Smooth muscle cell (in vitro differentiated cells): ENCODE measurements around the gene TSSK1B. TPM values are rescaled to one million over a fixed set of nuclear protein-coding genes. Genes with fewer than 3 reads are reported as not detected.

Experiments
- DNase-seq: peaks from one replicate; lab custom pipeline; 2025; ENCODE audit not compliant: unreplicated experiment; lab: John Stamatoyannopoulos, UW
- H2AFZ ChIP-seq: fragments of 200-600 bp; sonication (generic); 2 replicates; pipeline ENCODE4 v1.6.0; 2016; ENCODE audit warnings: antibody characterized with exemption, low read depth, mild to moderate bottlenecking
- H3F3A ChIP-seq: fragments of 200-600 bp; sonication (generic); 2 replicates; pipeline ENCODE4 v1.6.0; 2017; ENCODE audit warnings: antibody characterized with exemption, low read depth
- H3K27ac ChIP-seq: fragments of 200-600 bp; sonication (generic); 2 replicates; pipeline ENCODE4 v1.5.1; 2016; ENCODE audit warnings: low read depth, mild to moderate bottlenecking
- H3K27me3 ChIP-seq: fragments of 200-600 bp; sonication (generic); 2 replicates; pipeline ENCODE4 v1.6.1; 2016; ENCODE audit warnings: low read depth, mild to moderate bottlenecking
- H3K36me3 ChIP-seq: fragments of 200-600 bp; sonication (generic); 2 replicates; pipeline ENCODE4 v1.5.1; 2016; ENCODE audit warnings: low read depth
- H3K4me1 ChIP-seq: fragments of 200-600 bp; sonication (generic); 2 replicates; pipeline ENCODE4 v1.5.1; 2016; ENCODE audit warnings: low read depth
- H3K4me2 ChIP-seq: fragments of 200-600 bp; sonication (generic); 2 replicates; pipeline ENCODE4 v1.6.0; 2016; ENCODE audit warnings: mild to moderate bottlenecking
- H3K4me3 ChIP-seq: fragments of 200-600 bp; sonication (generic); 2 replicates; pipeline ENCODE4 v1.5.1; 2016; ENCODE audit warnings: mild to moderate bottlenecking
- H3K79me2 ChIP-seq: fragments of 200-600 bp; sonication (generic); 2 replicates; pipeline ENCODE4 v1.6.0; 2016; ENCODE audit warnings: low read depth, mild to moderate bottlenecking
- H3K9ac ChIP-seq: fragments of 200-600 bp; sonication (generic); 2 replicates; pipeline ENCODE4 v1.6.0; 2016; ENCODE audit warnings: low read depth
- H3K9me3 ChIP-seq: fragments of 200-600 bp; sonication (generic); replicated peaks from 2 replicates; pipeline ENCODE4 v1.5.1; 2016; ENCODE audit warnings: low read depth
- H4K20me1 ChIP-seq: fragments of 200-600 bp; sonication (generic); 2 replicates; pipeline ENCODE4 v1.6.0; 2016; ENCODE audit warnings: low read depth
- WGBS: methylation state at CpG from one replicate; pipeline ENCODE4 v1.1.7; 2016; ENCODE audit warnings: low lambda C conversion rate; 5-methylcytosine and 5-hydroxymethylcytosine counted together
- polyA plus RNA-seq: library from polyadenylated mRNA; unstranded; fragments of >200 nt; fragmentation: Nextera tagmentation; extraction: Ambion mirVana; gene quantifications from 2 replicates; pipeline ENCODE4 v1.2.1, GENCODE V29; 2016
- total RNA-seq: library from RNA; depleted of rRNA; stranded (reverse); fragments of >200 nt; gene quantifications from 2 replicates; pipeline ENCODE4 v1.2.3, GENCODE V29; 2014
- TF ChIP-seq, protein P1 (sequence below): fragments of 200-600 bp; sonication (generic); IDR thresholded peaks from 2 replicates; pipeline ENCODE4 v1.5.1; 2017; ENCODE audit warnings: borderline replicate concordance, mild to moderate bottlenecking, antibody characterized with exemption; ENCODE audit not compliant: insufficient read depth, poor library complexity, severe bottlenecking

TSSK1B gene
- total and polyA plus RNA-seq, 2 experiments from 2014 or later: 0.22 TPM; not detected in 1

DNA sequence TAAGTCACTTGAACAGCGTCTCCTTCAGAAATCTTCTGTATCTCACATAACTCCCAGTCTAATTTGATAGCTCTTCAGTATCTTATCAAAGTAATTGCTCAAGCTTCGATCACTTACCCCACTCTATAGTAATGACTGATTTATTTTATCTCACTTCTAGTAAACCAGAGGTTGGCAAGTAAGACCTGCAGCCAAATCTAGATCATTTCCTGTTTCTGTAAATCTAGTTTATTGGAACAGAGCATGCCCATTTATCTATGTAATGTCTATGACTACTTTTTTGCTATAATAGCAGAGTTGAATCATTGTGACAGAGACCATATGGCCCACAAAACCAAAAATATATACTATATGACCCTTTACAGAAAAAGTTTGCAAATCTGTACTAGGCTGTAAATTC, 40.1 kb downstream of the TSSK1B start:
- H3K4me3 ChIP-seq: no peak overlapping the region
- TF ChIP-seq, protein P1, sequence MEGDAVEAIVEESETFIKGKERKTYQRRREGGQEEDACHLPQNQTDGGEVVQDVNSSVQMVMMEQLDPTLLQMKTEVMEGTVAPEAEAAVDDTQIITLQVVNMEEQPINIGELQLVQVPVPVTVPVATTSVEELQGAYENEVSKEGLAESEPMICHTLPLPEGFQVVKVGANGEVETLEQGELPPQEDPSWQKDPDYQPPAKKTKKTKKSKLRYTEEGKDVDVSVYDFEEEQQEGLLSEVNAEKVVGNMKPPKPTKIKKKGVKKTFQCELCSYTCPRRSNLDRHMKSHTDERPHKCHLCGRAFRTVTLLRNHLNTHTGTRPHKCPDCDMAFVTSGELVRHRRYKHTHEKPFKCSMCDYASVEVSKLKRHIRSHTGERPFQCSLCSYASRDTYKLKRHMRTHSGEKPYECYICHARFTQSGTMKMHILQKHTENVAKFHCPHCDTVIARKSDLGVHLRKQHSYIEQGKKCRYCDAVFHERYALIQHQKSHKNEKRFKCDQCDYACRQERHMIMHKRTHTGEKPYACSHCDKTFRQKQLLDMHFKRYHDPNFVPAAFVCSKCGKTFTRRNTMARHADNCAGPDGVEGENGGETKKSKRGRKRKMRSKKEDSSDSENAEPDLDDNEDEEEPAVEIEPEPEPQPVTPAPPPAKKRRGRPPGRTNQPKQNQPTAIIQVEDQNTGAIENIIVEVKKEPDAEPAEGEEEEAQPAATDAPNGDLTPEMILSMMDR: no peak
- no peak overlapping the region for H3K27ac ChIP-seq
- no peak overlapping the region for H3K9ac ChIP-seq
- no peaks in the 10 kb centered on the region for H3K9me3 ChIP-seq
- no peaks in the 10 kb centered on the region for H3K36me3 ChIP-seq
- peaks cover 6% of the 10 kb centered on the region for H4K20me1 ChIP-seq
- H3F3A ChIP-seq: no peaks in the 10 kb centered on the region
- no peak overlapping the region for H2AFZ ChIP-seq
- 32% methylated on average over 2 of the region's 2 CpGs for WGBS
- H3K4me2 ChIP-seq: no peak overlapping the region
- no peaks in the 10 kb centered on the region for H3K4me1 ChIP-seq
- H3K27me3 ChIP-seq: no peaks in the 10 kb centered on the region
- H3K79me2 ChIP-seq: no peaks in the 10 kb centered on the region
- DNase-seq: no peak

DNA sequence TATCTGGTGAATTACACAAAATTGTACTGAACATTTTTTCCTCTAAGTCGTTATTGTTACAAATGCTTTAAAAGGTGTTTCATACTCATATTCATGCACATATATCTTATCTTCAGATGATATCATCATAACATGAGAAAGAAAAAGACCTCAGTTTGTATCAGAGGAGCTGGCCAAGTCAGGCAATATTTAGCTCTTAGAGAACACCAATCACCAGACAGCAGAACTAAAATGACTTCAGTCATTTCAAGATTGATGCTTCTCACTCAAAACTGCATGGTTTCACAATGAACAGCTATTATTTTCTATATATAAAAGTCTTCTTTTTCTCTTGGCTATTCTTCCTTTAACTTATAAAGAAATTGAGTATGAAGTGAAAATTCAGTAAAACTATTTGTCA, 44.6 kb downstream of the TSSK1B start:
- no peaks in the 10 kb centered on the region for H3K9me3 ChIP-seq
- H3K9ac ChIP-seq: no peak overlapping the region
- H3K4me2 ChIP-seq: no peak overlapping the region
- H3F3A ChIP-seq: no peaks in the 10 kb centered on the region
- H3K36me3 ChIP-seq: no peaks in the 10 kb centered on the region
- no peak for DNase-seq
- H3K27ac ChIP-seq: no peak overlapping the region
- H3K4me3 ChIP-seq: no peak overlapping the region
- H3K27me3 ChIP-seq: no peaks in the 10 kb centered on the region
- TF ChIP-seq, protein P1: no peak
- no peaks in the 10 kb centered on the region for H3K79me2 ChIP-seq
- 93% methylated on average over 1 of the region's 1 CpG for WGBS
- peaks cover 4% of the 10 kb centered on the region for H3K4me1 ChIP-seq
- no peak overlapping the region for H2AFZ ChIP-seq
- no peaks in the 10 kb centered on the region for H4K20me1 ChIP-seq

GRCh38 chr5:113389116-113389515, 45.7 kb downstream of the TSSK1B start:
- H3K4me3 ChIP-seq: no peak overlapping the region
- no peak overlapping the region for H2AFZ ChIP-seq
- H4K20me1 ChIP-seq: no peaks in the 10 kb centered on the region
- no peaks in the 10 kb centered on the region for H3K9me3 ChIP-seq
- TF ChIP-seq, protein P1: no peak
- H3K4me1 ChIP-seq: peaks cover 4% of the 10 kb centered on the region
- H3K9ac ChIP-seq: no peak overlapping the region
- H3K27ac ChIP-seq: no peak overlapping the region
- H3K4me2 ChIP-seq: no peak overlapping the region
- no peak for DNase-seq
- H3K27me3 ChIP-seq: no peaks in the 10 kb centered on the region
- no peaks in the 10 kb centered on the region for H3K79me2 ChIP-seq
- H3K36me3 ChIP-seq: no peaks in the 10 kb centered on the region
- WGBS: 96% methylated on average over 4 of the region's 4 CpGs
- H3F3A ChIP-seq: no peaks in the 10 kb centered on the region

DNA sequence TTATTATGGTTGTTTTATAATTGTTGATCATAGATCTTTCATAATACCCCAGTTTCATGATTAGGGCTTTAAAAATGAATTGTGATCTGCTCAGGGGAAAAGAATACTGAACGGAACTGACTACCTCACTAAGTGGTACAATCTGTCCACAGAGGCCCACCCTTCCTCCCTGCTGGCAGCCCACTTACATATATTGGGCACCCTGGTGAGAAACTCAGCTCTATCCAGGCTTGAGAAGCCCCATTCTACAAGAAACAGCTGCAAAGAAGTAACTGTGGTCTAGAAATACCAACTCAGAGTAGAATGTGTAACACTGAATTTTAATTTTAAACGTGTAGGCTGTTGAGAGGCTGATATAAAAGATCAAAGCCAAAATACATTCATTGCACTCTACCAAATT, 46.9 kb downstream of the TSSK1B start:
- no peaks in the 10 kb centered on the region for H4K20me1 ChIP-seq
- H3K4me1 ChIP-seq: peaks cover 4% of the 10 kb centered on the region
- no peaks in the 10 kb centered on the region for H3K9me3 ChIP-seq
- H3K27ac ChIP-seq: no peak overlapping the region
- H2AFZ ChIP-seq: no peak overlapping the region
- no peaks in the 10 kb centered on the region for H3K36me3 ChIP-seq
- H3K79me2 ChIP-seq: no peaks in the 10 kb centered on the region
- DNase-seq: no peak
- no peaks in the 10 kb centered on the region for H3F3A ChIP-seq
- no peaks in the 10 kb centered on the region for H3K27me3 ChIP-seq
- H3K4me2 ChIP-seq: no peak overlapping the region
- TF ChIP-seq, protein P1: no peak
- no peak overlapping the region for H3K9ac ChIP-seq
- H3K4me3 ChIP-seq: no peak overlapping the region
- WGBS: 90% methylated on average over 2 of the region's 2 CpGs
